ENCODE data around the gene SRXN1.

The SRXN1 gene

DNA sequence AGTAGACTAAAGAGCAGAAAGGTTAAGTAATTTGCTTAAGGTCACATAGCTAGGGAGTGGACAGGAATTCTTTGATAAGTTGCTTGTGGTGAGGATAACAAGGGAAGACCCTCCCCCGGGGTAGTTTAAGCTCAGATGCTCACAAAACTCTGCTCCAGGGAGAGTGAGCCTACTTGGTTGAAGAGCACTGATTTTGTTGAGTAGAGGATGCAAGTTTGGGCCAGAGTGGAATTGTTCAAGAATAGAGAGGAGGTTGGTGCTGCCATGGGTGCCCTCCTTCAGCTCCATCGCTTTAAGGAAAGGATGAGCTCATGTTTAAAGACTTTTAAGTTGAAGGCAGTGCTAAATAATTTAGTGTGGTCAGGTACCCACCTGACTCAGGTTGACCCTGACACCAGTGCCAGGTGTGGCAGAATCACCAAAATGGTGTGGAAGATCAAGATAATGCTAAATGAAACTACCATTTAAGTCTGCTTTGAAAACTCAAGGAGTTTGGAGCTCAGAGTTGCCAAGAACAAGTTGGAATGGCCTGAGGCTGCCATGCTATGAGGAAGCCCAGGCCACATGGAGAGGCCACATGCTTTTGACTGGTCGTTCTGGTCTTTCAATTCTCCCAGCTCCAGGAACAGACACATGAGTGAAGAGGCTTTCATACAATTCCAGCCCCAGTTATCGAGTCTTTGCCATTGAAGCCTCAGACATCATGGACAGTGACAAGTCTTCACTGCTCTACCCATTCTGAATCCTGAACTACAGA, 34.9 kb downstream of the SRXN1 start:
- Mint-ChIP-seq H3K9me3 (ENCODE audit: low read depth) (no peaks in the 10 kb centered on the region), H3K27me3 (peaks cover 43% of the 10 kb centered on the region), H3K4me1 (ENCODE audit: low read depth) (no peaks in the 10 kb centered on the region), H3K36me3 (no peaks in the 10 kb centered on the region), H3K4me3 (no peak overlapping the region), H3K27ac (no peak overlapping the region)

DNA sequence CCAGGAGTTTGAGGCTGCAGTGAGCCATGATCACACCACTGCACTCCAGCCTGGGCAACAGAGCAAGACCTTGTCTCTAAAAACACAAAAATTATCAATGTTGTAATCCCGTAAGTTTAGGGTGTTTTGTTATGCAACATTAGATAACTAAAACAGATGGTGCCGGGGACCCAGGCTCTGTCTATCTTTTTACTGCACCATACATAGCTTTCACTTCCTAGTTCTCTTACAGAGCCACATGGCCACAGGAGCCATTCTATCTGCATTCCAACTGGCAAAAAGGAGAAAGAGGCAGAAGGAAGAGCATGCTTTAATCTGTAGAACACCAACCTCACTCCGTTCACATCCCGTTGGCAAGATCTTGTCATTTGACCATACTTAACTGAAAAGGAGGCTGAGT, 37.5 kb downstream of the SRXN1 start:
- Mint-ChIP-seq H3K27me3 (peaks cover 44% of the 10 kb centered on the region), H3K4me1 (ENCODE audit: low read depth) (peaks cover 11% of the 10 kb centered on the region)

DNA sequence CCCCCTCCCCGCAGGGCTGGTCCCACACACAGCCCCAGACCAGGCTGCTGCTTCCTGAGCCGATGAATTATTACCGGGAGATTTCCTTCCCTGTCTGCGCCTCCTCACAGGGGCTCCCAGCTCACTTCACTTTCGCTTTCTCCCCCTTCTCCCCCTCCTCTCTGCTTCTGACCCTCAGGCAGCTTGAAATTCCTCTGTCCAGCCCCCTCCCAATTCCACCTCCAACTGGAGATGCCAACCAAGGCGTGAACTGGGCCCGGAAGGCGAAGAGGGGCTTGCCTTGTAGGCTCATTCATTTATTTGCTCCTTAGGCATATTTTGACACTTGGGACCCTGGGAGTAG, 41.2 kb downstream of the SRXN1 start:
- H3K4me1 Mint-ChIP-seq (ENCODE audit: low read depth), result peaks cover 12% of the 10 kb centered on the region
- H3K27me3 Mint-ChIP-seq, result peaks cover 39% of the 10 kb centered on the region
- no peaks in the 10 kb centered on the region for H3K9me3 Mint-ChIP-seq (ENCODE audit: low read depth)
- no peaks in the 10 kb centered on the region for H3K36me3 Mint-ChIP-seq
- H3K4me3 Mint-ChIP-seq, result no peak overlapping the region
- H3K27ac Mint-ChIP-seq, result no peak overlapping the region

More for the DNA sequence above, 37.5 kb downstream of the SRXN1 start:
- Mint-ChIP-seq H3K36me3 (no peaks in the 10 kb centered on the region), H3K9me3 (ENCODE audit: low read depth) (no peaks in the 10 kb centered on the region), H3K27ac (no peak overlapping the region), H3K4me3 (no peak overlapping the region)

DNA sequence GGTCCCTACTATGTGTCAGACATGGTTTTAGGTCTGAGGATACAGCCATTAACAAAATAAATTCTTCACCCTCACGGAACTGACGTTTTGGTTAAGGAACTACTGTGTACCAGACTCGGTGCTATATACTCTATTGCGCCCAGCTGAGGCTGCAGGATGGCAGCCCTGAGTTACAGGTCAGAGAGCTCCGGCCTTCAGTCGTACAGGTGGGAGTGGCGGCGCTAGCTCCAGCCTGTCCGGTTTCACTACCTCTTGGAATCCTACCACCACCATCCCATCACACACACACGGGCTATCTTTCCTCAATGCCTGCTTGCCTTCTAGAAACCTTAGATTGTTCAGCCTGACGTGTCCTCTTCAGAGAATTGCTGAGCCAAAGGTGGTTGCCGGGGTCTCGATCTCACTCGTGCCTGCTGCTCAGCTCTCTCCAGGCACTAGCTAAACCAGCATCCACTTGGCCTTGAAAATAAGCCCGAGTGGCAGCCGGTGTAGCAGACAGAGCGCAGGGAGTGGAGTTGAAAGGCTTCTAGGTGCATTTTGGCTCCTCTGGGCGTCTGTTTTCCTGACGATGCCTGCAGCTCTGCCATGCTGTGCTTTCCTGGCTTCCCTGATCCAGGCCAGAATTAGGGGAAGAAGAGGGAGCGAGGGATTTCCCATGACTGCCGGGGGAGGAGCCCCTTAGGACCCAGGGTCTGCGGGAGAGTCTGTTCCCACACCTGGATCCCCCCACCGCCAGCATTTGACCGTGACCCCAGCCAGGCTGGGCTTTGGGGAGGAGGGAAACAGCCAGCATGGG, 41.8 kb downstream of the SRXN1 start:
- Mint-ChIP-seq H3K27ac (no peak overlapping the region), H3K4me1 (ENCODE audit: low read depth) (peaks cover 12% of the 10 kb centered on the region), H3K9me3 (ENCODE audit: low read depth) (no peaks in the 10 kb centered on the region), H3K36me3 (no peaks in the 10 kb centered on the region), H3K4me3 (peak overlapping the region; percentile 52), H3K27me3 (peaks cover 35% of the 10 kb centered on the region)

- H3K27ac Mint-ChIP-seq, result no peak within 1 kb of the TSS
- H3K4me3 Mint-ChIP-seq, result peak within 1 kb of the TSS; percentile 52
- H3K9me3 Mint-ChIP-seq (ENCODE audit: low read depth), result no peaks in the 10 kb centered on the region
- H3K27me3 Mint-ChIP-seq, result peaks cover 31% of the 10 kb centered on the region
- peaks cover 12% of the 10 kb centered on the region for H3K4me1 Mint-ChIP-seq (ENCODE audit: low read depth)
- no peaks in the 10 kb centered on the region for H3K36me3 Mint-ChIP-seq
Measured at GRCh38 chr20:610130-611046, 42.6 kb downstream of the SRXN1 start, which contains the start of gene TCF15. TCF15 (minus strand) TSS chr20:610309; CDS start chr20:610237, 72 bp downstream.

DNA sequence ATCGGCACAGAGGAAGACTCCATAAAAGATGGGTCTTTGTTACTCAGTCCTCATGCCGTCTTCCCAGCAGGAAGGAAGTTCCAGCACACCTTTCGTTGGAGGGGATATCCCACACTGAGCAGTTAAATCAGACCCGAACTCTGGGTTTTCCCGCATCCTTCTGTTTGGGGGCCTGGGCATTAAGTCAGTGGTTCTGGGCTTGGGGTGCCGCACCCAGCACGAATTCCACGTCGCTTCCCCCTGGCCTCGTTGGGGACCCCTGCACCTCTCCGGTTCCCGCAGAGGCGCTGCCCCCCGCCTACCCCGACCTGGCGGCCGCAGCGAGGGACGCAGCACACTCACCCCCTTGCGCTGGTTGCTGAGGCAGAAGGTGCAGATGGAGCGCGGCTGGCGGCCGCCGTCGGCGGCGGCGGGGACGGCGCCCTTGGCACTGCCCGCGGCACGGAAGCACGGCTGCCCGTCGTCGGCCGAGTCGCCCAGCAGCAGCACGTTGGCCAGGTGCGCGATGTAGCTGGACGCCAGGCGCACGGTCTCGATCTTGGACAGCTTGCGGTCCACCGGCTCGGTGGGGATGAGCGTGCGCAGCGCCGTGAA, 43.5 kb downstream of the SRXN1 start:
- H3K9me3 Mint-ChIP-seq (ENCODE audit: low read depth), result no peaks in the 10 kb centered on the region
- peaks cover 12% of the 10 kb centered on the region for H3K4me1 Mint-ChIP-seq (ENCODE audit: low read depth)
- H3K27ac Mint-ChIP-seq, result no peak overlapping the region
- H3K27me3 Mint-ChIP-seq, result peaks cover 30% of the 10 kb centered on the region
- H3K4me3 Mint-ChIP-seq, result no peak overlapping the region
- no peaks in the 10 kb centered on the region for H3K36me3 Mint-ChIP-seq

- H3K4me3 Mint-ChIP-seq, result no peak overlapping the region
- H3K36me3 Mint-ChIP-seq, result no peaks in the 10 kb centered on the region
- H3K9me3 Mint-ChIP-seq (ENCODE audit: low read depth), result no peaks in the 10 kb centered on the region
- peaks cover 30% of the 10 kb centered on the region for H3K27me3 Mint-ChIP-seq
- H3K27ac Mint-ChIP-seq, result no peak overlapping the region
- peaks cover 12% of the 10 kb centered on the region for H3K4me1 Mint-ChIP-seq (ENCODE audit: low read depth)
Measured at GRCh38 chr20:608970-609369, 44.0 kb downstream of the SRXN1 start.

DNA sequence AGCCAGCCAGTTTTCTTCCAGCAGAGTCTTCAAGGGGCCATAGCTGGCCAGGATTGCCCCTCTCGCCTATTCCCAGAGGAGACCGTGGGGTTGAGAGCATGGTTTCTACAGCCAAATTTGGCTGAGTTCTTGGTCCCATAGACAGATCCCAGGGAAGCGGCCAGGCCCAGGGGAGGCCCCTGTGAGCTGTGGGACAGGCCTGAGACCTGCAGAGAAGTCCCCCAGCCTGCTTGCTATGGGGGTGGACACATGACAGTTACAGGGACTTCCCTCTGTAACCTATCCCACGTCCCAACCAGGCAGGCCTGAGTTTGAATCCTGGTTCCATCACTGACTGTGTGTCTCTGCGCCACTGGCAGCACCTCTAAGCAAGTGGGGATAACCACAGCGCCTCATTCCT, 45.5 kb downstream of the SRXN1 start:
- Mint-ChIP-seq H3K27ac (no peak overlapping the region), H3K27me3 (peaks cover 24% of the 10 kb centered on the region), H3K4me1 (ENCODE audit: low read depth) (peaks cover 12% of the 10 kb centered on the region), H3K4me3 (no peak overlapping the region), H3K9me3 (ENCODE audit: low read depth) (no peaks in the 10 kb centered on the region), H3K36me3 (no peaks in the 10 kb centered on the region)

GRCh38 chr20:605237-605636, 47.8 kb downstream of the SRXN1 start:
- Mint-ChIP-seq H3K27me3 (peaks cover 14% of the 10 kb centered on the region), H3K36me3 (no peaks in the 10 kb centered on the region), H3K4me3 (no peak overlapping the region), H3K4me1 (ENCODE audit: low read depth) (no peaks in the 10 kb centered on the region), H3K9me3 (ENCODE audit: low read depth) (no peaks in the 10 kb centered on the region), H3K27ac (no peak overlapping the region)

GRCh38 chr20:603116-603640, 49.8 kb downstream of the SRXN1 start:
- H3K4me3 Mint-ChIP-seq, result no peak overlapping the region

GRCh38 chr20:602111-602970, 50.7 kb downstream of the SRXN1 start:
- Mint-ChIP-seq H3K27ac (no peak overlapping the region), H3K4me3 (no peak overlapping the region), H3K4me1 (ENCODE audit: low read depth) (no peaks in the 10 kb centered on the region), H3K9me3 (ENCODE audit: low read depth) (no peaks in the 10 kb centered on the region), H3K36me3 (no peaks in the 10 kb centered on the region), H3K27me3 (peaks cover 6% of the 10 kb centered on the region)

More at GRCh38 chr20:603116-603640, 49.8 kb downstream of the SRXN1 start:
- H3K27ac Mint-ChIP-seq, result no peak overlapping the region
- no peaks in the 10 kb centered on the region for H3K36me3 Mint-ChIP-seq
- H3K27me3 Mint-ChIP-seq, result peaks cover 9% of the 10 kb centered on the region
- H3K9me3 Mint-ChIP-seq (ENCODE audit: low read depth), result no peaks in the 10 kb centered on the region
- no peaks in the 10 kb centered on the region for H3K4me1 Mint-ChIP-seq (ENCODE audit: low read depth)

DNA sequence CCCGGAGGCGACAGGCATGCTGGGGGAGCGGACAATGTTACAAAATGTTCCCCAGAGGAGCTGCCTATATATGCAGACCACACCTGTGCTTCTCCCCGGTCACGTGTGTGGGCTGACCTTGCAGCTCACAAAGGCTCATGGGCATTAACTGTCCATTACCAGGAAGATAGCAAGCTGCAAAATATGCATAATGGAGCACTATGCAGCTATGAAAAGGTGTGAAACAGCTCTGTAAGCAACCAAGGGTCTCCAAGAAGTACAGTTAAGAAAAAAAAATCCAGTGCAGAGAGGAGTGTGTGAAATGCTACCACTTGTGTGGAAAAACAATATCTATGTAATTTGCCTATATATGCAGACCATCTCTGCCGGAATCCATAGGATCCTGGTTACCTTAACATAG, 52.3 kb downstream of the SRXN1 start:
- Mint-ChIP-seq H3K4me1 (ENCODE audit: low read depth) (no peaks in the 10 kb centered on the region), H3K27ac (no peak overlapping the region), H3K36me3 (no peaks in the 10 kb centered on the region), H3K9me3 (ENCODE audit: low read depth) (no peaks in the 10 kb centered on the region), H3K27me3 (peaks cover 3% of the 10 kb centered on the region), H3K4me3 (no peak overlapping the region)

- no peaks in the 10 kb centered on the region for H3K9me3 Mint-ChIP-seq (ENCODE audit: low read depth)
- peaks cover 3% of the 10 kb centered on the region for H3K27me3 Mint-ChIP-seq
- H3K36me3 Mint-ChIP-seq, result no peaks in the 10 kb centered on the region
- H3K27ac Mint-ChIP-seq, result no peak overlapping the region
- no peaks in the 10 kb centered on the region for H3K4me1 Mint-ChIP-seq (ENCODE audit: low read depth)
- H3K4me3 Mint-ChIP-seq, result no peak overlapping the region
Measured at GRCh38 chr20:600141-600540, 52.9 kb downstream of the SRXN1 start.
